ENCODE results near the gene ITPR2.
"Not testable (repeated sequence)": the region's sequence is repeated elsewhere in the genome, so short reads cannot be mapped to it uniquely, and the experiment has no call there.

ITPR2 gene

DNA sequence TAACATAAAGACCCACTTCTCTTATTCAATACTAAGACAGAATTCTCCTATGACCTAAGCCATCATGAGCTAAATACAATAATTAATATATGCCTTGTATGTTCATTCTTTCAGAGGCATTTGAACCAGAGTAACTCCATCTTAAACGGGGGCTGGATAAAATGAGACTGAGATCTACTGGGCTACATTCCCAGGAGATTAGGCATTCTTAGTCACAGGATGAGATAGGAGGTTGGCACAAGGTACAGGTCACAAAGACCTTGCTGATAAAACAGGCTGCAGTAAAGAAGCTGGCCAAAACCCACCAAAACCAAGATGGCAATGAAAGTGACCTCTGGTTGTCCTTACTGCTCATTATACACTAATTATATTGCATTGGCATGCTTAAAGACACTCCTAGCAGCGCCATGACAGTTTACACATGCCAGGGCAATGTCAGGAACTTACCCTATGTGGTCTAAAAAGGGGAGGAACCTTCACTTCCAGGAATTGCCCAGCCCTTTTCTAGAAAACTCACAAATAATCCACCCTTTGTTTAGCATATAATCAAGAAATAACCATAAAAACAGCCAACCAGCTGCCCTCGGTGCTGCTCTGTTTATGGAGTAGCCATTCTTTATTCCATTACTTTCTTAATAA is 376.9 kb downstream of the ITPR2 start:
- Mint-ChIP-seq H3K27ac (no peak overlapping the region), H3K27me3 (ENCODE audit: low read depth) (no peaks in the 10 kb centered on the region), H3K4me1 (ENCODE audit: low read depth) (peaks cover 12% of the 10 kb centered on the region), H3K9me3 (no peaks in the 10 kb centered on the region), H3K36me3 (ENCODE audit: low read depth) (peaks cover 9% of the 10 kb centered on the region), H3K4me3 (no peak overlapping the region)

DNA sequence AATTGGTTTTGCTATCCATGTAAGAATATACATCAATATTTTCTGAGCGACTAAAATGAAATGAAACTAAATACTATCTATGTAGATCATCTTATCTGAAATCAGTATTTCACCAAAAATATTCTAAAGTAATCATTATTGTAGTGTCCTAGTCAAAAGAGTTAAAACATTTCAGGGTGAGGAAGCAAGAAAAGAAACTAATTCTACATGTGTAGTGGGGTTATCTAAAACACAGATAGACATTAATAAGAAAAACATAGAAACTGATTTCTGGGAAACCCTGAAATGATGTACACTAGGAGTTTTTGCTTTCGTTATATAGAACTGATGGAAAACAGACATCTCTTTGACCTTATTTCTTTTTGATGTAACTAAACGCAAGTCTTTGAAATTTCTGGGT is 379.7 kb downstream of the ITPR2 start:
- H3K27ac Mint-ChIP-seq = no peak overlapping the region
- no peaks in the 10 kb centered on the region for H3K9me3 Mint-ChIP-seq
- no peak overlapping the region for H3K4me3 Mint-ChIP-seq
- peaks cover 12% of the 10 kb centered on the region for H3K4me1 Mint-ChIP-seq (ENCODE audit: low read depth)
- H3K27me3 Mint-ChIP-seq (ENCODE audit: low read depth) = no peaks in the 10 kb centered on the region
- peaks cover 12% of the 10 kb centered on the region for H3K36me3 Mint-ChIP-seq (ENCODE audit: low read depth)

DNA sequence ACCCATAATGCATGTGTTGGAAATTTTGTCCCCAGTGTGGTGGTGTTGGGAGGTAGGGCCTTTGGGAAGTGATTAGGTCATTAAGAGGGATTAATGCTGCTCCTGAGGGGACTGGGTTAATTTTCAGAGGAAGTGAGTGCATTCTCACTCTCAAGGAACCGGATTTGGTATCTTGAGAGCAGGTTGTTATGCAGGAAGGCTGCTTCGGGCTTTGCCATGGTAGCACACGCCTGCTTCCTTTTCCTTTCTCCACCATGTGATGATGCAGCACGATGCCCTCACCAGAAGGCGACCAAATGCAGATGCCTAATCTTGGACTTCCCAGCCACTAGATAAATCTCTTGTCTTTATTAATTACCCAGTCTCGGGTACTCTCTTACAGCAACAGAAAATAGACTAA is 380.5 kb downstream of the ITPR2 start:
- Mint-ChIP-seq H3K36me3 (ENCODE audit: low read depth) (peaks cover 12% of the 10 kb centered on the region), H3K4me3 (no peak overlapping the region), H3K27me3 (ENCODE audit: low read depth) (no peaks in the 10 kb centered on the region), H3K4me1 (ENCODE audit: low read depth) (peaks cover 11% of the 10 kb centered on the region), H3K27ac (no peak overlapping the region), H3K9me3 (no peaks in the 10 kb centered on the region)

DNA sequence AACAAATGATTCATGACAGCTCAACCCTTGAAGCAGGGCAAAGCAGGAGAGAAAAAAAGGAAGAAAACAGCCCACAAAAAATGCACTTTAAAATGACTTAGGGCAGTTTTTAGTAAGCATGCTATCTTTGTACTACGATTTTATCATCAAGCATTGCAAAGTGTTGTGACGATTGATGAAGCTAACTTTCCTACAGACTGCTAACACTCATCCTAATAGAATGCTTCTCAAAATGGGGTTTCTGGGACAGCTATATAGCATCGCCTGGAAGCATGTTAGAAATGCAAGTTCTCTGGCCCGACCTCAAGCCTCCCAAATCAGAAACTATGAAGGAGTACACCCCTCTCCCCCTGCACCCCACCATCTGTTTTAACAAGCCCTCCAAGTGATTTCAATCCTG is 381.2 kb downstream of the ITPR2 start:
- no peak overlapping the region for H3K4me3 Mint-ChIP-seq
- H3K9me3 Mint-ChIP-seq = no peaks in the 10 kb centered on the region
- peaks cover 7% of the 10 kb centered on the region for H3K36me3 Mint-ChIP-seq (ENCODE audit: low read depth)
- H3K4me1 Mint-ChIP-seq (ENCODE audit: low read depth) = peaks cover 4% of the 10 kb centered on the region
- H3K27ac Mint-ChIP-seq = no peak overlapping the region
- no peaks in the 10 kb centered on the region for H3K27me3 Mint-ChIP-seq (ENCODE audit: low read depth)

DNA sequence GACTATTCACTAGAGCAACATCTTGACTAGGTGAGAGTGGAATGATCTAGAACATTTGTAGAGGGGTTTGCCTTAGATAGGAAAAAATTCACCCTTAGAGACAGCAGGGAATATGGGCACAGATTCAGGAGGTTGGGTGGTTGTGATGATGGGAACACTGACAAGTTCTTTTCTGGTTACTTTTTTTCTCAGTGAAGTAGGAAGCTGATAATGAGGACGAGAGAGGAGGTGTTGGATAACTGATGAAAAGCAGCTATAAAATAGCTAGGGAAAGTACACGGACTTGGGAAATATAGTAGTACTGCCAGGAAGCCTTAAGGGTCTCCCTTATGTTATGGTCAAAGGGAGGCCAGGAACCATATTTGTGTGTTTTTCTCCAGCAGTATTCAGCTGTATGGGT is 387.1 kb downstream of the ITPR2 start:
- Mint-ChIP-seq H3K27me3 (ENCODE audit: low read depth) (no peaks in the 10 kb centered on the region), H3K4me3 (no peak overlapping the region), H3K36me3 (ENCODE audit: low read depth) (peaks cover 20% of the 10 kb centered on the region), H3K9me3 (no peaks in the 10 kb centered on the region), H3K4me1 (ENCODE audit: low read depth) (no peaks in the 10 kb centered on the region), H3K27ac (no peak overlapping the region)

DNA sequence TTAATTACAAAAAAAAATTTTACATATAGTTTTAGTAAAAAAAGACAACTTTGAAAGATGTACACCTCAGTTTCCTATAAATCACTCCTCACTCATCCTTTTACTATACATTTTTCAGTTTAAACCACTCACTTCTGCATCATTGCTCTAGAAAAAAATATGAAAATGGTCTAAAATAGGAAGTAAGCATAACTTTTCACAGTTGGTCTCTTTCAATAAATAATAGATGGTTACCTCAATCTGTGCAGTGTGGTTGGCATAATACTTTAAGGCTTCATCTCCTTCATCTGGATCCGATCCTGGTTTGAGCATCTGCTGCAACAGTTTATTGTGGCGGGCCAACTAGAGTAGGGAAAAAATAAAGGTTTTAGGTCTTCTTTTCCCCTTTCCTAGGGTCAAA is 389.7 kb downstream of the ITPR2 start:
- Mint-ChIP-seq H3K9me3 (no peaks in the 10 kb centered on the region), H3K4me3 (no peak overlapping the region), H3K36me3 (ENCODE audit: low read depth) (peaks cover 16% of the 10 kb centered on the region), H3K27me3 (ENCODE audit: low read depth) (no peaks in the 10 kb centered on the region), H3K27ac (no peak overlapping the region), H3K4me1 (ENCODE audit: low read depth) (no peaks in the 10 kb centered on the region)

DNA sequence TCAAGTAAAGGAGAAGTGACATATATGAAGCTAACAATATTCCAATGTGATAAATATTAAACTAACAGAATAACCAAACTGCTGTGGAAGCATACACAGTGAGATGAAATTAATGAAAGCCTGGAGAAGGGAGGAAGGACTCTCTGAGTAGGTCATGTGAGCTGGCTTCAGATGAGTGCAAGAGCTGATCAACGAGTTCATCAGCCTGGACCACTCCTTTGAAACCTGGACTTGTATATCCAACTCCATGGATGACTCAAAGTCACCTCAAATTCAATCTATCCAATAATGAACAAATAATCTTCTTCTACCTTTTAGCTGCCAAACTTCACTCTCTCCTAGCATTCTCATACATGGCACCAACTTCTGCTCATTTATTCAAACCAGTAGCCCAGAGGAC is 391.6 kb downstream of the ITPR2 start:
- Mint-ChIP-seq H3K36me3 (ENCODE audit: low read depth) (peaks cover 16% of the 10 kb centered on the region), H3K4me3 (no peak overlapping the region), H3K4me1 (ENCODE audit: low read depth) (no peaks in the 10 kb centered on the region), H3K27ac (no peak overlapping the region), H3K27me3 (ENCODE audit: low read depth) (no peaks in the 10 kb centered on the region), H3K9me3 (no peaks in the 10 kb centered on the region)

DNA sequence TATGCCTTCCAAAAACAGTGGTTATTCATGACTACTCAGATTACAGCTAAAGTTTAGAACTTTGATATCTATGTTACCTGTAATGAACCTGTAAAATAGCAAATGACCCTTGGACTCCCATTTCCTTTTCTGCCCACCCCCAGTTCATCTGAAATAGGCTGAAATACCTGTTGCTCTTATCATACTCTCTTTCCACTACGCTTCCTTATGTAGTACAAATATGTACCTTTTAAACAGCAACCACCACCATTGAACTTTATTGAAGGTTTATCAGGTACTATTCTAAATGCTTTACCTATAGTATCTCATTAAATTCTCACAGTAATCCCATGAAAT is 398.0 kb downstream of the ITPR2 start:
- no peaks in the 10 kb centered on the region for H3K4me1 Mint-ChIP-seq (ENCODE audit: low read depth)
- H3K36me3 Mint-ChIP-seq (ENCODE audit: low read depth) = peaks cover 5% of the 10 kb centered on the region
- H3K27ac Mint-ChIP-seq = no peak overlapping the region

DNA sequence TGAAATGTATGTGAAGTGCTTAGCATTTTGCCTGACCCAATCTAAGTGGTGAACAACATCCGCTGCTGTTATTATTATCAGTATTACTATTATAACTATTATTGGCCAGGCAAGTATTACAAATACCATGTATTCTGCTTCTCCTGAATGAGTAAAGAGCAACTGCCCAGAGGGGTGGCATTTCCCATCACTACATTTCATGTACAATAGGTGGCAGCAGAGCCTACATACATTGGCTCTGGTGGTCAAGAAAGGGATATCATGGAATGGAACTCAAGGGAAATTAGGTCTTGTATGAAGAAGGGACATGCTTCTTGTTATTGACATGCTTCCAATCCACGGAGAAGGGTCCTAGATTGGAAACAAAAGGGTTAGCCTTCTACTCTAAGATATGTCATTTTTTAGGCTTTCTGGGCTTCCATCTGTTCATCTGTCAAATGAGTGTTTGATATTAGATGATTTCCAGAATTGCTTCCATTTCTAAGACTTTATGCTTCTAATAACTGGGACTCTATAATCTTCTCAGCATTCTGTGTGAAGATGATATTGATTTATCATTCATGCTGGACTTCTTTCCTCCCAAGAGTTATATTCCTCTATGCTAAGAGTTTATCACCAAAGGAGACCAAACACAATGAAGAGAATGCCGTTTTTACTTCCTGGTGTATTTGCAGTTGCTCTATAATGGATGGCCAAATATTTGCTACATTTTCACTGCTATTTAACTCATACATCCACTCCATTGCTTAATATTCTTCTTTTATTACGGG is 398.5 kb downstream of the ITPR2 start:
- Mint-ChIP-seq H3K4me3 (no peak overlapping the region), H3K27ac (no peak overlapping the region), H3K36me3 (ENCODE audit: low read depth) (peaks cover 5% of the 10 kb centered on the region), H3K27me3 (ENCODE audit: low read depth) (no peaks in the 10 kb centered on the region), H3K4me1 (ENCODE audit: low read depth) (no peaks in the 10 kb centered on the region), H3K9me3 (no peaks in the 10 kb centered on the region)

More for the DNA sequence above, 398.0 kb downstream of the ITPR2 start:
- Mint-ChIP-seq H3K9me3 (no peaks in the 10 kb centered on the region), H3K4me3 (no peak overlapping the region), H3K27me3 (ENCODE audit: low read depth) (no peaks in the 10 kb centered on the region)

DNA sequence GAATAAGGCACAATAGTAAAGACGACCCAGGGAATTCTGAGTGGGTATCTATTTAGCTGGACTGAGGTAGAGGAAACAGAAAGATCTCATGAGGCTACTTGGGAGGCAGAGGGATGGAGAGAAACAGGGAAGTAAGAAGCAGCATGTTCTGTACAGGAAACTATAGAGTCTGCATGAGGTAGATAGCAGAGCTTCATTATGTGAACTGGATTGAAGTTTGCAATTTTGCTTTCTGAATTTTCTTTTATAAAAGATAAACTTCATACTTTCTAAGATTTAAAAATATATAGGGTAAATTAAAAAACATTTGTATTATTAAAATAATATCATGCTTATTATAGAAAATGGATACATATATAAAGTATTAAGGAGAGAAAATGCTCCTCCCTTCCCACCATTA is 399.3 kb downstream of the ITPR2 start:
- not testable (repeated sequence) for H3K36me3 Mint-ChIP-seq (ENCODE audit: low read depth); H3K27ac Mint-ChIP-seq; H3K4me1 Mint-ChIP-seq (ENCODE audit: low read depth); H3K9me3 Mint-ChIP-seq; H3K27me3 Mint-ChIP-seq (ENCODE audit: low read depth); H3K4me3 Mint-ChIP-seq

DNA sequence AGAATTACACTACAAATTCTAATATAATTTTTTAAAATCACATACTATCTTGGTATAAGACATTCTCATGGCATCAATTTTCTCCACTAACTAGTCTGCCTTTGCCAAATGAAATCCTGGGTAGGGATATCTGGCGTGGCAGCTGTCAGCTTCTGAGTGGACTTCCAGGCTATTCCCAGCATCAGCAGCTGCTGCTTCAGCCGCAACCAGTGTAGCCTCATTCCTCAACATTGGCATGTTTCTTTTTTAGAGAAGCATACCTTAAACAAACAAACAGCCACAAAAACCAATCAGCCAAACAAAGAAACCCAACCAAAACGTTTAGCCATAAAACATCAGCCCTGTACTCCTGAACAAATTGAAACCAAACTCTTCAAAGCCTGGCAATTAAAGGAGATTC is 401.8 kb downstream of the ITPR2 start:
- H3K4me1 Mint-ChIP-seq (ENCODE audit: low read depth) = no peaks in the 10 kb centered on the region
- no peak overlapping the region for H3K27ac Mint-ChIP-seq
- no peaks in the 10 kb centered on the region for H3K9me3 Mint-ChIP-seq
- no peak overlapping the region for H3K4me3 Mint-ChIP-seq
- no peaks in the 10 kb centered on the region for H3K27me3 Mint-ChIP-seq (ENCODE audit: low read depth)
- peaks cover 5% of the 10 kb centered on the region for H3K36me3 Mint-ChIP-seq (ENCODE audit: low read depth)

DNA sequence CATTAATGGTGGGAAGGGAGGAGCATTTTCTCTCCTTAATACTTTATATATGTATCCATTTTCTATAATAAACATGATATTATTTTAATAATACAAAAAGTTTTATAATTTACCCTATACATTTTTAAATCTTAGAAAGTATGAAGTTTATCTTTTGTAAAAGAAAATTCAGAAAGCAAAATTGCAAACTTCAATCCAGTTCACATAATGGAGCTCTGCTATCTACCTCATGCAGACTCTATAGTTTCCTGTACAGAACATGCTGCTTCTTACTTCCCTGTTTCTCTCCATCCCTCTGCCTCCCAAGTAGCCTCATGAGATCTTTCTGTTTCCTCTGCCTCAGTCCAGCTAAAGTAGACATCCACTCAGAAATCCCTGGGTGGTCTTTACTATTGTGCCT is 402.4 kb downstream of the ITPR2 start:
- not testable (repeated sequence) for H3K4me1 Mint-ChIP-seq (ENCODE audit: low read depth); H3K27me3 Mint-ChIP-seq (ENCODE audit: low read depth); H3K9me3 Mint-ChIP-seq; H3K36me3 Mint-ChIP-seq (ENCODE audit: low read depth); H3K4me3 Mint-ChIP-seq; H3K27ac Mint-ChIP-seq

DNA sequence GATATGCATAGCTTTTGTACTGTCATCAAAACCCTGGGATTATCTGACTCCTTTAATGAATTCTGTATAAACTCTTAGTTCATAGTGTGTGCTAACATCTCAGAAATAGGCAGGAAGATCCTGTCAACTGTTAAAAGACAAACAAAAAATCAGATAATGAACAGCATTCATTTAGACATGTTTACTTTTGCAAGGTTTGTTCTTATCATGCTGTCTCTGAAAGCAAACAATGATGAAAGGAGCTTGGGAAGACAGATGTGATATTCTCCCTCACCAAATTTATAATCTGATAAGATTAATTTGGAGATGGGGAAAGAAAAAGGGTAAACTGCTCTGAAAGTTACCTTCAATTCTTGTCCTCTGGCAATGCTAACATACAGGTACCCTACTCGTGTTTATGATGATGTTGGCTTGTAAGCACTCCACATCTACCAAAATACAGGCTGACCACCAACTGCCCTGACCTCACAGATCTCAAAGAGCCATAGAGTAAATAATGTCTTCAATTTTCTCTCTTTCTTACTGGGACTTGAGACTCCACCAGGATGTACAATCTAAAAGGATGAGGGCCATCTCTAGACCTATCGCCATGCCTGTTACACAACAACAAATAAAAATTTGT is 403.8 kb downstream of the ITPR2 start:
- H3K36me3 Mint-ChIP-seq (ENCODE audit: low read depth) = peaks cover 8% of the 10 kb centered on the region
- peaks cover 2% of the 10 kb centered on the region for H3K4me1 Mint-ChIP-seq (ENCODE audit: low read depth)
- no peak overlapping the region for H3K27ac Mint-ChIP-seq
- H3K27me3 Mint-ChIP-seq (ENCODE audit: low read depth) = no peaks in the 10 kb centered on the region
- H3K9me3 Mint-ChIP-seq = no peaks in the 10 kb centered on the region
- no peak overlapping the region for H3K4me3 Mint-ChIP-seq

DNA sequence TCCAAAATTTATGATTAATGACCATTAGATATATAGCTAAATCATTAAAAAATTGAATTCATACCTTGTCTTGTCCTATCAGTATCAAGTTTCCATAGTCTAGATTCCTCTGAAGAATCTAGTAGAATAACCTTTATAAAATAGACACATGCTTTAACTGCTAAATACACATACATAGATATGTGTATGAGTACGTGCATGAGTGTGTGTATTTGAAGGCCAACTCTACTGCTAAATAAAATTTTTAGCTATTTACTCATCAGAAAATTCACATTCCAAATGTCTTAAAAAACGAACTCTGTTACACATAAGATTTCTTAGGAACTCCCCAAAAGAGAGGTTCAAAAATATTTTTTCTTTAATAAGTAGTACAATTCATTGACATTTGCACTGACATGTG is 404.6 kb downstream of the ITPR2 start:
- Mint-ChIP-seq H3K4me1 (ENCODE audit: low read depth) (peaks cover 2% of the 10 kb centered on the region), H3K27me3 (ENCODE audit: low read depth) (no peaks in the 10 kb centered on the region), H3K4me3 (no peak overlapping the region), H3K27ac (no peak overlapping the region), H3K9me3 (no peaks in the 10 kb centered on the region), H3K36me3 (ENCODE audit: low read depth) (peaks cover 8% of the 10 kb centered on the region)

DNA sequence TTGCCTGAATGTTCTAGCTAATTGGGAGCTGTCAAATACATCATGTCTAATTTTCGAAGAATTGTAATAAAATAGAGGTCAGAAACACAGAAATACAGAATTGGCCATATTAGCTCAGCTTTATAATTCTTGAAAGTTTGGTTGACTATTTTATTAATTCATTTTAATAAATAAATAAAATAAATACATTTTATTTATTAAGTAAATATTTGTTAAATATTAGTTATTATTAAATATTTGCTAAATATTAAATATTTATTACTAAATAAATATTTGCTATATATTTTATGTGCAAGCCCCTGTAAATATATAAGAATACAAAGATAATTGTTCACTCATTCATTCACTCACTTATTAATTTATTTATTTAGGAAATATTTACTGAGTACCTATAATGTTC is 406.3 kb downstream of the ITPR2 start:
- Mint-ChIP-seq H3K27ac (no peak overlapping the region), H3K27me3 (ENCODE audit: low read depth) (no peaks in the 10 kb centered on the region), H3K9me3 (no peaks in the 10 kb centered on the region), H3K4me1 (ENCODE audit: low read depth) (peaks cover 6% of the 10 kb centered on the region), H3K4me3 (no peak overlapping the region), H3K36me3 (ENCODE audit: low read depth) (peaks cover 4% of the 10 kb centered on the region)
